ENCODE data around the gene HSH2D.

Gene HSH2D

GRCh38 chr19:16121967-16122366, 21.5 kb upstream of the HSH2D start:
- peaks cover 73% of the 10 kb centered on the region for H3K36me3 ChIP-seq (ENCODE audit: insufficient read depth, low read length)
- no peaks in the 10 kb centered on the region for H3K4me1 ChIP-seq (ENCODE audit: insufficient read depth, low read length)

GRCh38 chr19:16124953-16125352, 18.5 kb upstream of the HSH2D start:
- no peaks in the 10 kb centered on the region for H3K27me3 ChIP-seq (ENCODE audit: control insufficient read depth in 1 of 2, insufficient read depth in 2 of 2, low read length in 2 of 2)
- no peak overlapping the region for H3K27ac ChIP-seq (ENCODE audit: low read depth, low read length)
- H3K36me3 ChIP-seq (ENCODE audit: insufficient read depth, low read length) = peaks cover 78% of the 10 kb centered on the region
- no peak overlapping the region for H3K4me3 ChIP-seq (ENCODE audit: low read depth in 1 of 2, low read length in 2 of 2)
- H3K4me1 ChIP-seq (ENCODE audit: insufficient read depth, low read length) = no peaks in the 10 kb centered on the region
- no peaks in the 10 kb centered on the region for H3K9me3 ChIP-seq (ENCODE audit: low read length)
- H3K9ac ChIP-seq (ENCODE audit: low read length) = no peak overlapping the region

More at GRCh38 chr19:16121967-16122366, 21.5 kb upstream of the HSH2D start:
- H3K27me3 ChIP-seq (ENCODE audit: control insufficient read depth in 1 of 2, insufficient read depth in 2 of 2, low read length in 2 of 2) = no peaks in the 10 kb centered on the region
- no peak overlapping the region for H3K27ac ChIP-seq (ENCODE audit: low read depth, low read length)
- no peaks in the 10 kb centered on the region for H3K9me3 ChIP-seq (ENCODE audit: low read length)
- H3K4me3 ChIP-seq (ENCODE audit: low read depth in 1 of 2, low read length in 2 of 2) = no peak overlapping the region
- H3K9ac ChIP-seq (ENCODE audit: low read length) = no peak overlapping the region

GRCh38 chr19:16125737-16126495, 17.6 kb upstream of the HSH2D start:
- no peaks in the 10 kb centered on the region for H3K27me3 ChIP-seq (ENCODE audit: control insufficient read depth in 1 of 2, insufficient read depth in 2 of 2, low read length in 2 of 2)
- H3K9me3 ChIP-seq (ENCODE audit: low read length) = no peaks in the 10 kb centered on the region
- peaks cover 81% of the 10 kb centered on the region for H3K36me3 ChIP-seq (ENCODE audit: insufficient read depth, low read length)
- no peak overlapping the region for H3K27ac ChIP-seq (ENCODE audit: low read depth, low read length)
- H3K9ac ChIP-seq (ENCODE audit: low read length) = no peak overlapping the region
- no peaks in the 10 kb centered on the region for H3K4me1 ChIP-seq (ENCODE audit: insufficient read depth, low read length)
- no peak overlapping the region for H3K4me3 ChIP-seq (ENCODE audit: low read depth in 1 of 2, low read length in 2 of 2)

- Histone ChIP-seq H3K27ac (ENCODE audit: low read depth, low read length) (no peak overlapping the region), H3K9me3 (ENCODE audit: low read length) (no peaks in the 10 kb centered on the region), H3K27me3 (ENCODE audit: control insufficient read depth in 1 of 2, insufficient read depth in 2 of 2, low read length in 2 of 2) (no peaks in the 10 kb centered on the region), H3K9ac (ENCODE audit: low read length) (no peak overlapping the region), H3K4me1 (ENCODE audit: insufficient read depth, low read length) (no peaks in the 10 kb centered on the region), H3K36me3 (ENCODE audit: insufficient read depth, low read length) (peaks cover 78% of the 10 kb centered on the region), H3K4me3 (ENCODE audit: low read depth in 1 of 2, low read length in 2 of 2) (no peak overlapping the region)
Measured at GRCh38 chr19:16127080-16127479, 16.4 kb upstream of the HSH2D start.

GRCh38 chr19:16127776-16128371, 15.6 kb upstream of the HSH2D start:
- Histone ChIP-seq H3K27ac (ENCODE audit: low read depth, low read length) (no peak overlapping the region), H3K9ac (ENCODE audit: low read length) (no peak overlapping the region), H3K4me1 (ENCODE audit: insufficient read depth, low read length) (no peaks in the 10 kb centered on the region), H3K9me3 (ENCODE audit: low read length) (no peaks in the 10 kb centered on the region), H3K4me3 (ENCODE audit: low read depth in 1 of 2, low read length in 2 of 2) (no peak overlapping the region), H3K27me3 (ENCODE audit: control insufficient read depth in 1 of 2, insufficient read depth in 2 of 2, low read length in 2 of 2) (no peaks in the 10 kb centered on the region), H3K36me3 (ENCODE audit: insufficient read depth, low read length) (peaks cover 75% of the 10 kb centered on the region)

- no peaks in the 10 kb centered on the region for H3K27me3 ChIP-seq (ENCODE audit: control insufficient read depth in 1 of 2, insufficient read depth in 2 of 2, low read length in 2 of 2)
- H3K9me3 ChIP-seq (ENCODE audit: low read length) = no peaks in the 10 kb centered on the region
- no peak overlapping the region for H3K9ac ChIP-seq (ENCODE audit: low read length)
- H3K27ac ChIP-seq (ENCODE audit: low read depth, low read length) = no peak overlapping the region
- peaks cover 65% of the 10 kb centered on the region for H3K36me3 ChIP-seq (ENCODE audit: insufficient read depth, low read length)
- no peaks in the 10 kb centered on the region for H3K4me1 ChIP-seq (ENCODE audit: insufficient read depth, low read length)
- H3K4me3 ChIP-seq (ENCODE audit: low read depth in 1 of 2, low read length in 2 of 2) = no peak overlapping the region
Measured at GRCh38 chr19:16131648-16132047, 11.8 kb upstream of the HSH2D start.

- Histone ChIP-seq H3K4me1 (ENCODE audit: insufficient read depth, low read length) (no peaks in the 10 kb centered on the region), H3K36me3 (ENCODE audit: insufficient read depth, low read length) (peaks cover 45% of the 10 kb centered on the region), H3K9me3 (ENCODE audit: low read length) (no peaks in the 10 kb centered on the region), H3K4me3 (ENCODE audit: low read depth in 1 of 2, low read length in 2 of 2) (no peak overlapping the region), H3K27ac (ENCODE audit: low read depth, low read length) (no peak overlapping the region), H3K9ac (ENCODE audit: low read length) (no peak overlapping the region), H3K27me3 (ENCODE audit: control insufficient read depth in 1 of 2, insufficient read depth in 2 of 2, low read length in 2 of 2) (no peaks in the 10 kb centered on the region)
Measured at GRCh38 chr19:16133818-16134217, 9.7 kb upstream of the HSH2D start.

- H3K4me3 ChIP-seq (ENCODE audit: low read depth in 1 of 2, low read length in 2 of 2) = no peak overlapping the region
- peaks cover 38% of the 10 kb centered on the region for H3K36me3 ChIP-seq (ENCODE audit: insufficient read depth, low read length)
- no peaks in the 10 kb centered on the region for H3K9me3 ChIP-seq (ENCODE audit: low read length)
- H3K27ac ChIP-seq (ENCODE audit: low read depth, low read length) = no peak overlapping the region
- no peaks in the 10 kb centered on the region for H3K27me3 ChIP-seq (ENCODE audit: control insufficient read depth in 1 of 2, insufficient read depth in 2 of 2, low read length in 2 of 2)
- no peak overlapping the region for H3K9ac ChIP-seq (ENCODE audit: low read length)
- no peaks in the 10 kb centered on the region for H3K4me1 ChIP-seq (ENCODE audit: insufficient read depth, low read length)
Measured at GRCh38 chr19:16134510-16134909, 9.0 kb upstream of the HSH2D start.

GRCh38 chr19:16135430-16136127, 7.9 kb upstream of the HSH2D start:
- Histone ChIP-seq H3K27me3 (ENCODE audit: control insufficient read depth in 1 of 2, insufficient read depth in 2 of 2, low read length in 2 of 2) (no peaks in the 10 kb centered on the region), H3K4me3 (ENCODE audit: low read depth in 1 of 2, low read length in 2 of 2) (no peak overlapping the region), H3K9me3 (ENCODE audit: low read length) (no peaks in the 10 kb centered on the region), H3K4me1 (ENCODE audit: insufficient read depth, low read length) (no peaks in the 10 kb centered on the region), H3K9ac (ENCODE audit: low read length) (no peak overlapping the region), H3K36me3 (ENCODE audit: insufficient read depth, low read length) (peaks cover 28% of the 10 kb centered on the region), H3K27ac (ENCODE audit: low read depth, low read length) (no peak overlapping the region)

- no peak overlapping the region for H3K9ac ChIP-seq (ENCODE audit: low read length)
- no peaks in the 10 kb centered on the region for H3K9me3 ChIP-seq (ENCODE audit: low read length)
- no peaks in the 10 kb centered on the region for H3K4me1 ChIP-seq (ENCODE audit: insufficient read depth, low read length)
- H3K27me3 ChIP-seq (ENCODE audit: control insufficient read depth in 1 of 2, insufficient read depth in 2 of 2, low read length in 2 of 2) = no peaks in the 10 kb centered on the region
- H3K36me3 ChIP-seq (ENCODE audit: insufficient read depth, low read length) = peaks cover 27% of the 10 kb centered on the region
- no peak overlapping the region for H3K4me3 ChIP-seq (ENCODE audit: low read depth in 1 of 2, low read length in 2 of 2)
- no peak overlapping the region for H3K27ac ChIP-seq (ENCODE audit: low read depth, low read length)
Measured at GRCh38 chr19:16136185-16136999, 7.1 kb upstream of the HSH2D start.

- no peak overlapping the region for H3K4me3 ChIP-seq (ENCODE audit: low read depth in 1 of 2, low read length in 2 of 2)
- H3K36me3 ChIP-seq (ENCODE audit: insufficient read depth, low read length) = no peaks in the 10 kb centered on the region
- H3K27me3 ChIP-seq (ENCODE audit: control insufficient read depth in 1 of 2, insufficient read depth in 2 of 2, low read length in 2 of 2) = no peaks in the 10 kb centered on the region
- no peaks in the 10 kb centered on the region for H3K4me1 ChIP-seq (ENCODE audit: insufficient read depth, low read length)
- no peak overlapping the region for H3K27ac ChIP-seq (ENCODE audit: low read depth, low read length)
- H3K9me3 ChIP-seq (ENCODE audit: low read length) = no peaks in the 10 kb centered on the region
- no peak overlapping the region for H3K9ac ChIP-seq (ENCODE audit: low read length)
Measured at GRCh38 chr19:16139752-16140151, 3.7 kb upstream of the HSH2D start.

Measured in muscle layer of colon (tissue), 2 donors.